DMS153 (cell line): Measurements from ENCODE around the gene TOX2.

Experiments used
- DNase-seq: peaks from one replicate; lab custom pipeline; 2025; lab: John Stamatoyannopoulos, UW

TOX2 gene

GRCh38 chr20:43914311-43915210 is at the start of gene TOX2:
Gene TOX2, plus strand, starts transcription at chr20:43914852. Its CDS starts 40 bp downstream, at chr20:43914892.
- no peak for DNase-seq

- DNase-seq = no peak
Measured at GRCh38 chr20:43868091-43868490, 46.6 kb upstream of the TOX2 start.

- DNase-seq = no peak
Measured at GRCh38 chr20:43870484-43870883, 44.2 kb upstream of the TOX2 start.

GRCh38 chr20:43878776-43879175 is 35.9 kb upstream of the TOX2 start:
- DNase-seq = no peak

- no peak for DNase-seq
Measured at GRCh38 chr20:43893930-43894329, 20.7 kb upstream of the TOX2 start.

- DNase-seq = no peak
Measured at GRCh38 chr20:43894491-43894890, 20.2 kb upstream of the TOX2 start.

- no peak for DNase-seq
Measured at GRCh38 chr20:43895235-43895634, 19.4 kb upstream of the TOX2 start.

GRCh38 chr20:43899274-43900120 is 15.2 kb upstream of the TOX2 start:
- no peak for DNase-seq

GRCh38 chr20:43900121-43900466 is 14.6 kb upstream of the TOX2 start:
- no peak for DNase-seq

- DNase-seq = no peak
Measured at GRCh38 chr20:43900496-43900895, 14.2 kb upstream of the TOX2 start.

GRCh38 chr20:43901296-43901695 is 13.4 kb upstream of the TOX2 start:
- no peak for DNase-seq

GRCh38 chr20:43903953-43904826 is 10.5 kb upstream of the TOX2 start:
- peak; percentile 26 for DNase-seq

- no peak for DNase-seq
Measured at GRCh38 chr20:43904827-43905177, 9.8 kb upstream of the TOX2 start.

GRCh38 chr20:43906505-43907034 is 8.1 kb upstream of the TOX2 start:
- DNase-seq = no peak

GRCh38 chr20:43909211-43909610 is 5.4 kb upstream of the TOX2 start:
- DNase-seq = no peak

- no peak for DNase-seq
Measured at GRCh38 chr20:43909720-43910119, 4.9 kb upstream of the TOX2 start.

GRCh38 chr20:43910564-43910963 is 4.1 kb upstream of the TOX2 start:
- DNase-seq = no peak

GRCh38 chr20:43911066-43911465 is 3.6 kb upstream of the TOX2 start:
- no peak for DNase-seq

GRCh38 chr20:43913291-43914025 is 1.2 kb upstream of the TOX2 start:
- DNase-seq = no peak

- no peak for DNase-seq
Measured at GRCh38 chr20:43915211-43916072, 790 bp downstream of the TOX2 start.
